ENCODE data around the gene SLC10A2. TPM values are rescaled to one million over a fixed set of nuclear protein-coding genes. Genes with fewer than 3 reads are reported as not detected.

SLC10A2 gene
- polyA plus RNA-seq, 1 experiment: not detected

- CTCF ChIA-PET: no interaction called here
- no peaks in the 10 kb centered on the region for H3K27me3 ChIP-seq (ENCODE audit: control insufficient read depth, insufficient read depth, low read length)
- no peak for TF ChIP-seq CTCF (IDR thresholded peaks at IDR 0.05; ENCODE audit: insufficient read depth, low read depth, low read length)
- no peak for DNase-seq (ENCODE audit: low read depth)
- H3K36me3 ChIP-seq (ENCODE audit: control insufficient read depth, insufficient read depth, low read length): no peaks in the 10 kb centered on the region
- H3K4me3 ChIP-seq (ENCODE audit: low read depth, low read length): no peak overlapping the region
- POLR2A ChIA-PET: no interaction called here
Measured at GRCh38 chr13:102999499-102999898, 66.7 kb downstream of the SLC10A2 start.

Other genes with a start within 250 kb of the SLC10A2 start
- 21.7 and 35.1 TPM in 2 replicates for gene ERCC5, start 220.4 kb downstream of the SLC10A2 start, polyA plus RNA-seq (2011; rRNA removed)